OCI-LY1 (cell line): ENCODE measurements around the gene GIT2.

Experiments
- H2AFZ ChIP-seq: fragments of 200-600 bp; sonication (generic), shearing (Covaris generic); 2 replicates; pipeline ENCODE4 v1.6.0; 2014; ENCODE audit warnings: antibody characterized with exemption, mild to moderate bottlenecking, low read length
- H3F3A ChIP-seq: fragments of 200-600 bp; sonication (generic), shearing (Covaris generic); 2 replicates; pipeline ENCODE4 v1.6.0; 2014; ENCODE audit warnings: mild to moderate bottlenecking, antibody characterized with exemption, low read length, moderate library complexity; ENCODE audit not compliant: insufficient read depth
- H3K27ac ChIP-seq: fragments of 200-600 bp; sonication (generic); 2 replicates; pipeline ENCODE4 v1.5.1; 2014; ENCODE audit warnings: low read length, mixed run types, mild to moderate bottlenecking, low read depth; ENCODE audit not compliant: poor library complexity, severe bottlenecking
- H3K27me3 ChIP-seq: fragments of 200-600 bp; sonication (generic); 2 replicates; pipeline ENCODE4 v1.6.0; 2014; ENCODE audit warnings: antibody characterized with exemption, mild to moderate bottlenecking, low read length, moderate library complexity; ENCODE audit not compliant: insufficient read depth
- H3K36me3 ChIP-seq: fragments of 200-600 bp; sonication (generic); 2 replicates; pipeline ENCODE4 v1.6.1; 2014; ENCODE audit warnings: mild to moderate bottlenecking, antibody characterized with exemption, low read length, moderate library complexity, mixed read lengths; ENCODE audit not compliant: insufficient read depth
- H3K4me1 ChIP-seq: fragments of 200-600 bp; sonication (generic); 2 replicates; pipeline ENCODE4 v1.5.1; 2014; ENCODE audit warnings: mild to moderate bottlenecking, low read length, moderate library complexity; ENCODE audit not compliant: insufficient read depth, severe bottlenecking
- H3K4me2 ChIP-seq: fragments of 200-600 bp; sonication (generic), shearing (Covaris generic); 2 replicates; pipeline ENCODE4 v1.6.1; 2014; ENCODE audit warnings: low read length
- H3K4me3 ChIP-seq: fragments of 200-600 bp; sonication (generic); 2 replicates; pipeline ENCODE4 v1.5.1; 2014; ENCODE audit warnings: low read length, low read depth, mild to moderate bottlenecking, mixed read lengths; ENCODE audit not compliant: poor library complexity, severe bottlenecking
- H3K79me2 ChIP-seq: fragments of 200-600 bp; shearing (Covaris generic); 2 replicates; pipeline ENCODE4 v1.6.1; 2016; ENCODE audit warnings: mixed run types, low read length, mixed read lengths; ENCODE audit not compliant: insufficient read depth
- H3K9ac ChIP-seq: fragments of 200-600 bp; sonication (generic), shearing (Covaris generic); 2 replicates; pipeline ENCODE4 v1.6.1; 2014; ENCODE audit warnings: mild to moderate bottlenecking, low read length, mixed read lengths
- H3K9me2 ChIP-seq: fragments of 200-600 bp; sonication (generic), shearing (Covaris generic); 2 replicates; pipeline ENCODE4 v1.6.1; 2014; ENCODE audit warnings: low read depth, mild to moderate bottlenecking, low read length, mixed read lengths
- H3K9me3 ChIP-seq: fragments of 200-600 bp; shearing (Covaris generic); 2 replicates; pipeline ENCODE4 v1.6.1; 2014; ENCODE audit warnings: low read length, mixed read lengths
- H4K20me1 ChIP-seq: fragments of 200-600 bp; sonication (generic), shearing (Covaris generic); 2 replicates; pipeline ENCODE4 v1.6.0; 2016; ENCODE audit warnings: mild to moderate bottlenecking, low read length; ENCODE audit not compliant: insufficient read depth
- EZH2 ChIP-seq: fragments of 200-600 bp; sonication (generic), shearing (Covaris generic); IDR thresholded peaks from 2 replicates; pipeline ENCODE4 v1.8.0; 2017; ENCODE audit warnings: borderline replicate concordance, mixed run types, mild to moderate bottlenecking, antibody characterized with exemption, low read length, moderate library complexity, mixed read lengths
- TF ChIP-seq, protein P1 (sequence below): fragments of 200-600 bp; sonication (generic), shearing (Covaris generic); IDR thresholded peaks from 2 replicates; pipeline ENCODE4 v1.5.1; 2017; ENCODE audit warnings: mild to moderate bottlenecking, antibody characterized with exemption, low read length, moderate library complexity, mixed read lengths

GIT2 gene

DNA sequence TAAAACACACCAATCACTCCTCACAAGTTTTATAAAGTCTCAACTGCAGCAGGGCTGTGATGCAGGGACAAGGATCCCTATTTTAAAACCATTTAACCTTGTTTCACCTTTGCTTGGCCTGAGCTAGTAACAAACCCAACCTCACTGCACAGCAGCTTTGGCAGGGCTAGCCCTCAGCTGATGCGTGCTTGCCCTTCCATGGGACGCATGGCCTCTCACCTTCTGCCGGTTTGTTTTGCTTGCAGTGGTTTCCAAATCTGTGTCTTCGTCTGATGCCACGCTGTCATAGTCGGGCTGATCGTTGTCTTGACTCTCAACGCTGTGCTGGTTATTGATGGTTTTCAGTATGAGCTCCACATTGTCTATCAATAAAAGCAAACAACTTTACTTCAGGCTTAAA lies 43.3 kb downstream of the GIT2 start:
- Histone ChIP-seq H3K27me3 (no peaks in the 10 kb centered on the region), H3K27ac (no peak overlapping the region), H2AFZ (no peak overlapping the region), H3K4me2 (no peak overlapping the region), H3K4me1 (peaks cover 4% of the 10 kb centered on the region), H3K4me3 (no peak overlapping the region), H4K20me1 (no peaks in the 10 kb centered on the region), H3K9me3 (no peaks in the 10 kb centered on the region), H3F3A (no peaks in the 10 kb centered on the region), H3K79me2 (no peaks in the 10 kb centered on the region), H3K36me3 (peaks cover 54% of the 10 kb centered on the region), H3K9me2 (no peaks in the 10 kb centered on the region), H3K9ac (no peak overlapping the region)
- TF ChIP-seq EZH2, result no peak
- TF ChIP-seq, protein P1, sequence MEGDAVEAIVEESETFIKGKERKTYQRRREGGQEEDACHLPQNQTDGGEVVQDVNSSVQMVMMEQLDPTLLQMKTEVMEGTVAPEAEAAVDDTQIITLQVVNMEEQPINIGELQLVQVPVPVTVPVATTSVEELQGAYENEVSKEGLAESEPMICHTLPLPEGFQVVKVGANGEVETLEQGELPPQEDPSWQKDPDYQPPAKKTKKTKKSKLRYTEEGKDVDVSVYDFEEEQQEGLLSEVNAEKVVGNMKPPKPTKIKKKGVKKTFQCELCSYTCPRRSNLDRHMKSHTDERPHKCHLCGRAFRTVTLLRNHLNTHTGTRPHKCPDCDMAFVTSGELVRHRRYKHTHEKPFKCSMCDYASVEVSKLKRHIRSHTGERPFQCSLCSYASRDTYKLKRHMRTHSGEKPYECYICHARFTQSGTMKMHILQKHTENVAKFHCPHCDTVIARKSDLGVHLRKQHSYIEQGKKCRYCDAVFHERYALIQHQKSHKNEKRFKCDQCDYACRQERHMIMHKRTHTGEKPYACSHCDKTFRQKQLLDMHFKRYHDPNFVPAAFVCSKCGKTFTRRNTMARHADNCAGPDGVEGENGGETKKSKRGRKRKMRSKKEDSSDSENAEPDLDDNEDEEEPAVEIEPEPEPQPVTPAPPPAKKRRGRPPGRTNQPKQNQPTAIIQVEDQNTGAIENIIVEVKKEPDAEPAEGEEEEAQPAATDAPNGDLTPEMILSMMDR, result no peak

GRCh38 chr12:109952160-109952858 lies 43.9 kb downstream of the GIT2 start:
- Histone ChIP-seq H3K4me1 (peaks cover 9% of the 10 kb centered on the region), H3K79me2 (no peaks in the 10 kb centered on the region), H2AFZ (no peak overlapping the region), H3K36me3 (peaks cover 59% of the 10 kb centered on the region), H3K4me2 (no peak overlapping the region), H3K9me3 (no peaks in the 10 kb centered on the region), H3K9ac (no peak overlapping the region), H4K20me1 (no peaks in the 10 kb centered on the region), H3K27me3 (no peaks in the 10 kb centered on the region), H3F3A (no peaks in the 10 kb centered on the region), H3K9me2 (no peaks in the 10 kb centered on the region), H3K4me3 (no peak overlapping the region), H3K27ac (no peak overlapping the region)
- TF ChIP-seq EZH2, result no peak
- TF ChIP-seq, protein P1, result no peak

GRCh38 chr12:109951751-109952150 lies 44.4 kb downstream of the GIT2 start:
- no peak for TF ChIP-seq EZH2
- TF ChIP-seq, protein P1, result no peak
- Histone ChIP-seq H3K4me2 (no peak overlapping the region), H3K36me3 (peaks cover 65% of the 10 kb centered on the region), H3K4me3 (no peak overlapping the region), H2AFZ (no peak overlapping the region), H3K9me3 (no peaks in the 10 kb centered on the region), H3K27me3 (no peaks in the 10 kb centered on the region), H3K4me1 (peaks cover 9% of the 10 kb centered on the region), H4K20me1 (no peaks in the 10 kb centered on the region), H3K27ac (no peak overlapping the region), H3F3A (no peaks in the 10 kb centered on the region), H3K9ac (no peak overlapping the region), H3K79me2 (no peaks in the 10 kb centered on the region), H3K9me2 (no peaks in the 10 kb centered on the region)
